GM19023 (cell line): ENCODE measurements around the gene AK2.
"Not testable (repeated sequence)": the region's sequence is repeated elsewhere in the genome, so short reads cannot be mapped to it uniquely, and the experiment has no call there.

Experiments used
- ATAC-seq: cut with Tn5 transposase; IDR thresholded peaks from one replicate; pipeline ENCODE4 v1.9.1; 2021; ENCODE audit warnings: mild to moderate bottlenecking, moderate library complexity; ENCODE audit not compliant: unreplicated experiment

The AK2 gene

DNA sequence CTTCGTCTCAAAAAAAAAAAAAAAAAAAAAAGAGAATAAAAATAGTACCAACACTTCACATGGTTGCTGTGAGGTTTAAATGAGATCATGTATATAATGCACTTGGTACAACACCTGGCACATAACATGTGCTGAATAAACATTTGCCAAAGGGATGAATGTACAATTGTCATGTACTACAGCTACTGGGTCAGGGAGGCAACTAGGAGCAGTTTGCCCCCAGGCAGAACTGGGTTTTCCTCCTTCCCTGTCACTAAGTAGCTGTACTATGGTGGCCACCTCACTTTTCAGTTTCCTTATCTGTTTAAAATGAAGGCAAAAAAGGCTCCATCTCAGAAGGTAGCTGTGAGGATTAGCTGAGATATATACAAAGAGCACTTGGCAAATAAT is 11.5 kb downstream of the AK2 start:
- no peak for ATAC-seq

DNA sequence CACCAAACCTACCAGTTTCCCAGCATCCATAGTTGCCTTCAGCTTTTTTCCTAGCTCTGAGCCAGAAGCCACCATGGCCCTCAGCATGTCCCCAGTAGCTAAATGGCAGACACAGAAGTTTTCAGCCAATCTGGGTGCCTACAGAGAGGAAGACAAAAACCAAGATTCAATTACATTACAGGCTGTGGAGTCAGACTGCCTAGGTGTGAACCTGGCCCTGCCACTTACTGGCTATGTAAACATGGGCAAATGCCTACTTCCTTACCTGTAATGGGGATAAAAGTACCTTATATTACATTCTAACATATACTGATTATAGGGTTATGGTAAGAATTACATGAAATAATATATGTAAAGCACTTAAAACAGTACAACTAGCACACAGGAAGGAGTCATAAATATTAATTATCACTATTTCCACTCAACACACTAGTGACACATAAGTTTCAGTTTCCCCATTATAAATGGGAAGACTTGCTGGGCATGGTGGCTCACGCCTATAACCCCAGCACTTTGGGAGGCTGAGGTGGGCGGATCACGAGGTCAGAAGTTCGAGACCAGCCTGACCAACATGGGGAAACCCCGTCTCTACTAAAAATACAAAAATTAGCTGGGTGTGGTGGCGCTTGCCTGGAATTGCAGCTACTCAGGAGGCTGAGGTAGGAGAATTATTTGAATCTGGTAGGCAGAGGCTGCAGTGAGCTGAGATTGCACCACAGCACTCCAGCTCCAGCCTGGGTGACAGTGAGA is 12.1 kb downstream of the AK2 start:
- ATAC-seq = not testable (repeated sequence)

DNA sequence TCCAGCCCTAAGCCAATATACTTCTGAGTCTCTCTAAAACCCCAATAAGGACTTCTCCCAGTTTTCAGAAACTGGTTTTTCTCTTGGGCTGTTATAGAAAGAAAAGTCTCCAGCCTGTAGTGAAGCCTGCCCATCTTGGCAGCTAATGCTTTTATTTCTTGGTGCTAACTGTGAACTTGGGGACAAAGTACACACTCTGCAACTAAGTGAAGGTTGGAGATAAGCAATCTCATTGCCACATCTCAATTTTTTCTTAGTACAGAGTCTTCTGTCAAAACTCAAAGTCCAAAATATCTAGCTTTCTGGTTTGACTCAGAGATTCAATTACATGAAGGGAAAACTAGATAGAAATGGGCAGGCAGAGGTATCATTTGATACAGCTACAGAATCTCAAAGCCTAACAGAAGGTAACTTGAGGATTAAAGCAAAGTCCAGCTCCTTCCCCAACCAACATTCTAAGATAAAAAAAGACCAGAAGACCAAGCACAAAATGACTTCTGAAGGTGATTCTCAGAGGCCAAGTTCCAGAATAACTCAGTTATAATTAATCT is 14.0 kb downstream of the AK2 start:
- no peak for ATAC-seq

DNA sequence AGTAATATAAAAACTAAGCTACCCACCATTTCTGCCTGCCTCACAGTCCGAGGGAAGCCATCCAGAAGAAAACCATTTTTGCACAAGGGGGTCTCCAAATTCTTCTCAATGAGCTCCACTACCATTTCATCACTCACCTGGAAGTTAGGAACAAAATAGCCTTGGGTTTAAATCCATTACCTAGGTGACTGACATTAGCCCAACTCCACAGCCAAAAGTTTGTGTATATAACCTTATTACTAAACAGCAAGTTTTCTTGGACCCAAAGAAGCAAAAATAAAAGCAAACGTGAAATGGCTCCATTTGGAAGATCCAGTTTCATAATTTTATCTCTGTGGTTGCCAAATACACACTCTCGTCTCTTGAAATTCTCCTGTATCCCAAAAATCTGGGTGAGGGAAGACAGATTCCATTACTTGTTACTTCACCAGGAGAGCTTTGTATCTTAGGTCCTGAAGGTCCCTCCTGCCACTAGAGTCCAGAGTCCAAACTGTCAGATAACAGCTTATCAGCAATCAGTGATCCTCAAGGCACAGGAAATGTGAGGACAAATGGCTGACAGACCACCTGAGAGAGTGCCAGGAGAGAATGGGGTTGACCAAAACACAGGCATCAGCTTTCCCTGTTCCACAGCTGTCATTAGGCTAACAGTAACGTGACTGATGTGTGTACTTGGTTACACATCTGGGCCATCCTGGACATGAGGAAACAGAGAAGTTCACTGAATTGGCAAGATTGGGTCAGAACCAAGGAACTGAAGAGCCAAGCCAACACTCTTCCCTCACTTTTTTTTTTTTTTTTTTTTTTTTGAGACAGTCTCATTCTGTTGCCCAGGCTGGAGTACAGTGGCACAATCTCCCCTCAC is 14.9 kb downstream of the AK2 start:
- ATAC-seq = no peak

DNA sequence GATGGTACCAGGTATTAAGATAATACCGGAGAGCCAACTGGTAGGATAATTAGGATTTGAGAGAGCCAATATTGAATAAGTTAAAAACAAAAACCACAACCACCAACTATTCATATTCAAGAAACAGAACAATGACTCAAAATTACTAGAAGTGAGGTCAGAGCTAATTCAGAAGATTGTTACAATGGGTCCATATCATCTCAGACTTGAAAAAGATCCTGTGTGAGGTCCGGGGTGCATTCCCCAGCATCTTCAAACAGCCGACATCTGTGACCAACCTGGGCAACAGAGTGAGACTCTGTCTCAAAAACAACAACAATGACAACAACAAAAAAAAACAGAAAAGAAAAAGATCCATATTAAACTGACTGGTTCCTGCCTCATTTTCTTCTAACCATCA is 18.6 kb downstream of the AK2 start:
- no peak for ATAC-seq

DNA sequence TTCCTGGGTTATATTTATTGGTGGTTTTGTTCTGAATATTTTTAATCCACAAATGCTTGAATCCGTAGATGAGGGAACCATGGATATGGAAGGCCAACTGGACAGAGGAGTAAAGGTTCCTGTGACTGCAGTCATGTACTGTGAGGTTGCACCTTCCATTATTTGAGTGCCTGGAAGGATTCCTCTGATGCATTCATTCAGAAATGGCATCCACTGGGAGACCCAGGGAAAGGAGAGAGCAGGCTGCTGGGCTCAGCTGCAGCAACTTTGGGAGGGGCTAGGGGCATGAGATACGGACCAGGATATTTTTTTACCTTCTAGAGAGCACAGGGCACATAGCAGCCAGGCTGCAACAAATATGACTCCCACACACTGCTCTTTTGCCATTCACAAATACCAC is 19.5 kb downstream of the AK2 start:
- no peak for ATAC-seq

DNA sequence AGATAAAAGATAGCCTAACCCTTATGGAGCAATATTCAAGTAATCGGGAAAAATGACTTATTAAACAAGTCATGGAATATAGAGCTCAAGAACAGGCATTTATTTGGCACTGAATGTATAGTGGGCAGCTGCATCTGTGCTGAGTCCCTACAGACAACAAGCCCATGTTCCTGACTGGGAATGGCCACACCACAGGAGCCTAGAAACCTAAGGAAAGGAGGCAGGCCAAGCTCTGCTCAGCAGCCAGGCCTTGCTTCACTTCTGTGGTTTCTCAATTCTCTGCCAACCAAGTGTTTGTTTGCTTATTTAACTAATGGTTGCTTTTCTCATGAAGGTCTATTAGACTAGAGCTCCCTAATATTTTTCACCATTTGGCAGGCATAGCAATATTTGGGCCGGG is 21.5 kb downstream of the AK2 start:
- ATAC-seq = no peak

DNA sequence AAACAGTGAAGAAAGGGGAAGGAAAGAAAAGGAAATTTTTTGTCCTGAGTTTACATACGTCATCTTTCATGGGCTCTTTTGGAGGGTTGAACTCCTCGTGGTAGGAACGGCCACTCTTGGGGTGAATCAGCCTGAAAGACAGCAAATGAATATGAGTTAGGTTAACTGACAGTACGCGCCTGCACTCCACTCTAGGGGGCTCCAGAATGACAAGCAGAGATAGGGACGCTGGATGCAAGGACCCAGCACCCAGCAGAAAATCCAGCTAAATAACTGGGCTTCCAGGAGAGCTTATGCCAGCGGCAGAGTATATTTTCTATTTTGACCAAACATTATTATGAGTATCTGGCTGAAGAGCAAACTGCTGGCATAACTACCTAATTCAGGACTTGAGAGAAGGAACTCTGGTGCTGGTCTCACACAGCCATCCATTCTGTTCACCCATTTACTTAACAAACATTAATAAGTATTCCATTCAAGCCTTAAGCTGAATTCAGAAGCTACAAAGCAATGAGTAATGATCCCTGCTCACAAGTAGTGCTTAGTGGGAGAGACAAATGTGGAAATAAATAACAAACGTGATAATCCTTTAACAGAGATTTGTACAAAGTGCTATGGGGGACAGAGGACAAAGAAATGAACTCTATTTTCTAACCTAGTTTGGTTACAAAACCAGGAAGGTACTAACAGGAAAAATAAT is 22.1 kb downstream of the AK2 start:
- no peak for ATAC-seq

DNA sequence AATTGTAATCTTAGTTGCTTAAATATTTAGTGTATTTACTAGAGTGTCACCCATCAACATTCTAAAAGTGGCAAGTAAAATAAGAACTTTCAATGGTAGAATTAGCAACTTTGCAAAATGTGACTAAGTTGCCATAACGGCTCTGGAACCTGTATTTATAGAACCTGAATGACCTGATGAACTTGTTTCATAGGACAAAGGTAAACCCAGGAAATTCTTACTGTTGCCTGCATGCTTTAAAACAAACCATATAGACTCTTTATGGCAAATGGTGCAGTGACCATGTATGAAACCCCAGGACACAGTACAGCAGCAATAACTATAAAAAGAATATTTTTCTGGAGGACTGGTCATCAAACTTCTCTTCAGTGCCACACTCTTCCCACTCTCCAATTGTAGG is 22.9 kb downstream of the AK2 start:
- ATAC-seq = no peak

DNA sequence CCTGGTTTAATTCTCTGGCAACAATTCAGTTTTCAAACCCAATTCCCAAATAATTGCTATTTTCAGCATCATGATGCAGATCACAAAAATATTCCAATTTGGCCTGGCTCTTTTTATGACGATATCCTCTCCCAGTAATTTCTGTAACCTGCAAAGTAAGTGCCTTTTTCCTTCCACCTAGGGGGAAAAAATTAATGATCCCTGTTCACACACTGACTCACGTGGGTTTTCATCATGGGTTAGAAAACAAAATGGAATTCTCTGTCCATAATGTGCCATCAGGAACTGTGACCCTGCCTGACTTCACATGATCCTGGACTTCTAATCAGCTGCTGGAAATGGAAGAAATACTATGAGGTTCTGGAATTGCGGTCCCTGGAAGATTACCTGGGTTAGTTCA is 24.5 kb downstream of the AK2 start:
- ATAC-seq = no peak

DNA sequence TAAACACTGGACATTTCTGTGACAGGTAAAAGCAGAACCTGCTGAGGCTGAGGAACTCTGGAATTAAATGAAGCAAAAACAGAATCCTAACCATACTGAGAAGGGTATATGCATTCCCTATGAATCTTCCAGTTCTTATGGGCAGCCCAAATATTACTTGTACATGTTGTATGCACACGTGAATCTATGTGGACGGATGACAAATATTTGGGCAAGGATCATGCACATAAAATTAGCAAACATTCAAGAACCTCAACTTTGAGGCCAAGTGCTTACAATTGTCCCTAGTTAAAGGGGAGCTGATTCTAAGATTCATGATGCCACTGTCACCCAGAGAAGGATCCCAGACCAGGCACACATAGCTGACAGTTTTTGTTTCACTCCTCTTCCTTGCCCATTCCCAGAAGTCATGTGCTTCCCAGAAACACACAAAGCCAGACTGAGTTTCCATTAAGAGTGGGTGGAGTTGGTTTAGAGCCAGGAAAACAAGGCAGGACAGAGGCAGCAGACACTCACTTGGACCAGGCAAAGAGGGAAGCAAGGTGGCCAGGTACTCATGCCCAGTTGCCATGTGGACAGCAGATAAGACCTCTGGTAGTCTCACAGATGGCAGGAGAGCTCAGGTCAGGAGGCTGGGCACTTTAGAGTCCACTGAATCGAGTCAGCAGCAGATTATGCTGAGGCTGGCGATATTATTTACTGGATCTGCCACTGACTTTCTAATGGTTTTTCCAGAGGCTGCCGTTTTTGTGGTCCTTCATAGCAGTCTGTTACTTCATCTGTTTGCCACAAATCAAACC is 25.6 kb downstream of the AK2 start:
- ATAC-seq = no peak

DNA sequence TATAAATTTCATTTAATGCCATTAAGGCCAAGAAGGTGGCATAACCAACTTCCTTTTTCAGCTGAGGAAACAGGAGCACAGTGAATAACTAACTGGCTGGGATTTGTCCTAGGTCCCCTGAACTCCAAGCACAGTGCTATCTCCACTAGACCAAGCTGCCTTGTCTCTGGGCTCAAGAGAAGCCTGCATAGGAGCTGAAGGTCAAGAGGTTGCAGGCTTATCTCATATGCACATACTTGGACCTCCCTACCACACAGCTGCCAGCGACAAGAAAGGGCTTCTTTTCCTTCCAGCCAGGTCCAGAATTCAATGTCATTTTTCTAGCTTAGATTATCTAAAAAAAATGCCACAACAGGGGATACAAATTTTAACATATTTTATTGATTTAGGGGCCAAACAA is 27.1 kb downstream of the AK2 start:
- no peak for ATAC-seq

DNA sequence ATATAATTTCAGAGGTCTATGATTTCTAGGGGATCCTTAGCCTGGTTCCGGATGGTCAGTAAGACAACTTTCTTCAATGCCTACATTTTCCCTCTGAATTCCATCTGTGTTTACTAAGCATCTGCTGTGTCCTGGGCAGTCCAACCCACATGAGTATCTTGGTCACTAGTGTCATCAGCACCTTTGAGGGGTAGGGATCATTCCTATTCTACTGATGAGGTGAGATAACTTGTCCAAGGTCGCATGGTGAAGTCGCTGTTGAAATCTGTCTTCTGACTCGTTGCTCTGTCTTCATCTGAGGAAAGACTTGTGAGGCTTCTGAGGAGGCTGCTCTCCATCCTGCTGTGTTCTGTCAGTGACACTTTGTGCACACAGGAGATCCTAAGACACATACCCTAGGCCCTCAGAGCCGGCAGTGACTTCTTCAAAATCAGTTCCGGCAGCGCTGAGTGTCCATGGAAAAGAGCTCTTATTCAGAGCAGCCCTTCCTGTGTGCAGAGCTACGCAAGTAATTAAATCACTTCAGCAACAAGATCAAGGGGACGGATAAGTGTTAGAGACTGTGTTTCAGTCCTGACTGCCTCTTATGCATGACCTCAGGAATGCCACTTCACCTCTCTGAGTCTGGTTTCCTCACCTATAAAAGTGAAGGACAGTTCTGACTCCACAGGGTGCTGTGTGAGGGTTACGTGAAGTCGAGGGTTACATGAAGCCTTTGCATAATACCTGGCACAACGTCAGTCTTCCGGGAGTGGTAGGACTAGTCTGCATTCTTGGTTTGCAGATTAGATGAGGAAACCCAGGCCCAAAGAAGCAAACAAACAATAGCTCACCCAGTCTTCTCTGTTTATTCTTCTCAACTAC is 28.4 kb downstream of the AK2 start:
- no peak for ATAC-seq

DNA sequence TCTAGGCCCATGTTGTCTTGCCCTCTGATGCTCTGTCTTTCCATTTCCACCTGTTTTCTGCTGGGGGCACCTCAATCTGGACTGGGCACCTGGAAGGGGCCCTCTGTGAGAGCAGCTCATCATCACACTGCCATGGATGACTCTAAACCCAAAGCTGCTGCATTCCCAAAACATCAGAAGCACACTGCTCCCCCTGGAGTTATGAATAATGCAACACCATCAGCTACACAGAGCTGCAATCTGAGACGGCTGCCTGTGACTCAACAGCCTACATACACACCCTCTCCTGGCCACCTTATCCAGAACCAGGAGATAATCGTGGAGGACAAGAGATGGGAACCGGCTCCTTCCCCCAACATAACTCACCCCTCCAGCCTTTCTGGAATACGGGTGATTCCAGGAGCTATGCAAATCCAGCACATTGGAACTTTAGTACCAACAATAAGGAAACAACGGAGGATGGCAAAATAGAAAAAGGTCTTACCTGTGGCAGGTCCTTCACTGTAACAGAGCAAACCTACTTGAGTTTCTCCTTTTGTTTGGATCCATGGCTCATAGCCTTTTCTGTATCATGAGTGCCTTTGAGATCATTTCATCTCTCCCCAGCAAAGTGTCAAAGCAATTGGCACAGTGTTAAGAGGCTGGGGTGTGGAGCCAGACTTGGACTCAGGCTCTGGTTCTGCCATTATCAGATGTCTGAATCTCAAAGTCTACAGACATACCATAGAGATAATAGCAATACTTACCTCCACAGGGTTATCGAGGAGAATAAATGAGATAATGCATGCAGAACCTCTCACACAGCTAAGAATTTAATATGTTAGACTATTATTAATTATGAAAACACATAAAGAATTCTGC is 29.3 kb downstream of the AK2 start:
- no peak for ATAC-seq

DNA sequence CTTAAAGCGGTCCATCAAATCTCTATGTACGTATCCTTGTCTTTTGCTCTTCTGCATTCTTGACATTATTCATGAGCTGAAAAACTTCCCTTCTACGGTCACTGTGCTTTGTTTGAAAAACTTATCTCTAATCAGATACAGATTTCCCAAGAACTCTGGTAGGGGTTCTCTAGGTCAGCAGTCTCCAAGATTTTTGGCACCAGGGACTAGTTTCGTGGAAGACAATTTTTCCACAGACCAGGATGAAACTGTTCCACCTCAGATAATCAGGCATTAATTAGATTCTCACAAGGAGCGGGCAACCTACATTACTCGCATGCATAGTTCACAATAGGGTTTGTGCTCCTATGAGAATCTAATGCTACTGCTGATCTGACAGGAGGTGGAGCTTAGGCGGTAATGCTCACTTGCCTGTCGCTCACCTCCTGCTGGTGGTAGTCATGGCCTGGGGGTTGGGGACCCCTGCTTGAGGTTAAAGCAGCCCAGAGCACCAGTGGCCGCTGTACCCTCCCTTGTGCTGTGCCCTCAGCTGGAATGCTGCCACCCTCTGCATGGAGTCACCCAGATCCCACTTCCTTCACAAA is 30.8 kb downstream of the AK2 start:
- ATAC-seq = no peak

DNA sequence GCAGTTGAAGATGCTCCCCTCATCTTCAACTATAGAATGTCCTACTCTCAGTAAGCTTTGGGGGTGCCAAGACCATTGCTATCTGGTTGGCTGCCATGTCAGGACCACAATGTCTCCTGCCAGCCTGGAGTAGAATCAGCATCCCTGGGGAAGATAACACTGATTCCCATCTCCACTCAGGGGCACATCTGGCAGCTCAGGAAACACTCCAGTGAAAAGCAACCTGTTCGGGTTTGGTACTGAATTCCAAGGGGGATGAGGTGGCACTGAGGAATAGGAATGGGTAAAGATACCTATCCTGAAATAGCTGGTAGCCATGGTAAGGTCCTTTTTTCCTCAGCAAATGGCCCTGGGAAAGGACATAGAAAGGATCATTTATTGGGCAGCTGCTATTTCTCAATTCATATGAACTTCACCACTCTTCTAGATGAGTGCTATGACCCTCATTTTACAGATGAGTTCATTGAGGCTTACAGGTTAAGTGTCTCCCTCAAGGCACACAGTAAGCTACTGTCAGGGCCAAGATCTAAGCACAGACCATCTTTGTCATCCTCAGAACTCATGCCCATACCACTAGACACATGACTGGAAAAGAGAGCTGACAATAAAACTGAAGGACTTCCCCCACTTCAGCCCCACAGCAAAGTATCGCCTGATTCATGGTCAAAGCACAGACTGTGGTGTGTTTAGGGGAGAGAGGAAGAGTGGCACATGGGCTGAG is 31.4 kb downstream of the AK2 start:
- ATAC-seq = no peak

DNA sequence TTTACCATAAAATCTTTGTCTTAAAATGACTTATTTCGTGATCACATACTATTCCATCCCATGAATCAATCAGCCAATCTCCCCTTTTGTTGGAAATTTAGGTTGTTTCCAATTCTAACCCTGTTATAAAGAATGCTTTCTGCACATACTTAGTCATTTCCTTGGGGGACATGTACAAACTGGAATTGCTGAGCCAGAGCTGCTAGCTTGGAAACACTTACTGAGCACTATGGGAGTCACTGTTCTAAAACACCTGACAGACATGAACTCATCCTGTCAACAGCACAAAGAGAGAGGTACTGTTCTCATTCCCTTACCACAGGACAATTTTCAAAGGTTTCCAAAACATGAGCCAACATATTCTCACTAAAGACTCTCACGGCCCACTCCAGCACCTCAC is 32.1 kb downstream of the AK2 start:
- ATAC-seq = no peak

DNA sequence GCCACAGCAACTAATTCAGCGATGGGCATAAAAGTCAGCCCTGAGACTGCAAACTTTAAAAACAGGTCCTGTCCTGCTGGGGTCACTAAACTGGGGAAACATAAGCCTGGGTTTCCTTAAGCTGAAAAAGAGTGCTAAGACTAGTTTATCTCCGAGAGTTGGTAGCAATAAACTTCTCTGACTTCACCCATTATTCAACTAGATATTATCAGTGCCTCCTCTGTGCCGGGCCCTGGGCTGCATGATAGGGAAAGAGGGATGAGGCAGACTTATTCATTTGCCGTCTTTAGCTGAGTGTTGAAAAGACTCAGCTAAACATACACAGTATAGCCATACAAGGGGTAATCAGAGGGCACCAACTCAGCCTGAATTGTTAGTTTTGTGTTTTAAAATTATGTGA is 33.0 kb downstream of the AK2 start:
- no peak for ATAC-seq
